Vagina (tissue), 2 donors: ENCODE measurements around the gene ARMC9.

Source experiments
- CTCF ChIP-seq, 3 experiments: fragments of 450-650 bp in 2 of 3; fragments of 200-600 bp in 1 of 3; sonication (generic) in 1 of 3; IDR thresholded peaks; one replicate each; pipeline ENCODE4 v1.5.1; 2017 to 2019; ENCODE audit warnings: antibody characterized with exemption in 3 of 3, mild to moderate bottlenecking in 2 of 3, moderate library complexity in 2 of 3
- POLR2AphosphoS5 ChIP-seq, 2 donors: sonication (generic); formaldehyde crosslinking; IDR thresholded peaks; one replicate each; pipeline ENCODE4 v1.9.0; 2017; ENCODE audit warnings: antibody characterized with exemption in 2 of 2, mild to moderate bottlenecking in 2 of 2, low read depth in 1 of 2; ENCODE audit not compliant: insufficient read depth in 1 of 2

GRCh38 chr2:231235217-231235616 lies 36.8 kb downstream of the ARMC9 start:
- no peak for TF ChIP-seq CTCF (IDR thresholded peaks at IDR 0.05)
- TF ChIP-seq POLR2AphosphoS5 (IDR thresholded peaks at IDR 0.05; ENCODE audit: insufficient read depth in 1 of 2, low read depth in 1 of 2) = no peak
